ENCODE data around the gene DUSP22.

DNA sequence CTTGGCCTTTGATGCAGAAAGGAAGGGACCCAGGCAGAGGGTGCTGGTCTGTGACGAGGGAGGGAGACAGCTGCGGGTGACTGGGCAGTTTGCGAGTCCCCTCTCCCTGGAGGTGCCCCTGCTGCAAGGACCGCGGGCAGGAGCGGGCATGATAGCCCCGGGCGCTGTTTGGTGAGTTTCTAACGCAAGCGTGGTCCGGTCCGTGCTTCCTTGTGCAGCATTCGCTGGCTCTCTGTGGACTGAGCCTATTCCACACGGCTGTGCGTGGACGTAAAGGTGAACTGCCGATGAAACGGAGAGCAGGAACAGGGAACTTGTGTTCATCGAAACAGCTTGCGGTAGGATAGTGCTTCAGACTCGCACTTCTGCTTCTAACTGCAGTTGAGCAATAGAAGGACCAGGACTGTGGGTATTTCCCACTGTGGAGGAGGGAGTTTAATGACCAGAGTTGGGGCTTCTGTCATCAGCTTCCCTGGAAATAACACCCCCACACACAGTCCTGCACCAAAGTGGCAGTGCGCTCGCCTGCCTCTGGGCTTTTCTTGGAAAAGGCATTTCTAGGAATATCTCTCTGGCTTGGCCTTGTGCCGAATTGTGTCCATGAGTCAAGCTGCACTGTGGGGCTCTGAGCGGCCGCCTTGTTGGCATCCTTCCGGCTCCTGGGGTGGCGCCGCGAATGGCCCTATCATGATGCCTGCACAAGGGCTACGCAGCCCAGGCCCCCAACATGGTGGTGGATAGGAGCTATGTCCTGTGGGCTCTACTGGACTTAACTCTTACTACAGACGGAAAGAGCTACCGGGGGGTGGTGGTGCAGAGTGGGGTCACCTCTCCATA, 48.9 kb downstream of the DUSP22 start:
- TF ChIP-seq POLR2AphosphoS5 (IDR thresholded peaks at IDR 0.05) = no peak
- TF ChIP-seq, protein P1, sequence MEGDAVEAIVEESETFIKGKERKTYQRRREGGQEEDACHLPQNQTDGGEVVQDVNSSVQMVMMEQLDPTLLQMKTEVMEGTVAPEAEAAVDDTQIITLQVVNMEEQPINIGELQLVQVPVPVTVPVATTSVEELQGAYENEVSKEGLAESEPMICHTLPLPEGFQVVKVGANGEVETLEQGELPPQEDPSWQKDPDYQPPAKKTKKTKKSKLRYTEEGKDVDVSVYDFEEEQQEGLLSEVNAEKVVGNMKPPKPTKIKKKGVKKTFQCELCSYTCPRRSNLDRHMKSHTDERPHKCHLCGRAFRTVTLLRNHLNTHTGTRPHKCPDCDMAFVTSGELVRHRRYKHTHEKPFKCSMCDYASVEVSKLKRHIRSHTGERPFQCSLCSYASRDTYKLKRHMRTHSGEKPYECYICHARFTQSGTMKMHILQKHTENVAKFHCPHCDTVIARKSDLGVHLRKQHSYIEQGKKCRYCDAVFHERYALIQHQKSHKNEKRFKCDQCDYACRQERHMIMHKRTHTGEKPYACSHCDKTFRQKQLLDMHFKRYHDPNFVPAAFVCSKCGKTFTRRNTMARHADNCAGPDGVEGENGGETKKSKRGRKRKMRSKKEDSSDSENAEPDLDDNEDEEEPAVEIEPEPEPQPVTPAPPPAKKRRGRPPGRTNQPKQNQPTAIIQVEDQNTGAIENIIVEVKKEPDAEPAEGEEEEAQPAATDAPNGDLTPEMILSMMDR (IDR thresholded peaks at IDR 0.05) = no peak
- no peak for TF ChIP-seq POLR2A (IDR thresholded peaks at IDR 0.05)
- no peak for TF ChIP-seq EP300 (IDR thresholded peaks at IDR 0.05)
